HG03558 (cell line): Measurements from ENCODE around the gene FDPS.

Source experiments
- ATAC-seq: cut with Tn5 transposase; IDR thresholded peaks from one replicate; pipeline ENCODE4 v1.9.1; 2021; ENCODE audit warnings: moderate number of reproducible peaks; ENCODE audit not compliant: unreplicated experiment; ENCODE audit errors: extremely low read depth

The FDPS gene

DNA sequence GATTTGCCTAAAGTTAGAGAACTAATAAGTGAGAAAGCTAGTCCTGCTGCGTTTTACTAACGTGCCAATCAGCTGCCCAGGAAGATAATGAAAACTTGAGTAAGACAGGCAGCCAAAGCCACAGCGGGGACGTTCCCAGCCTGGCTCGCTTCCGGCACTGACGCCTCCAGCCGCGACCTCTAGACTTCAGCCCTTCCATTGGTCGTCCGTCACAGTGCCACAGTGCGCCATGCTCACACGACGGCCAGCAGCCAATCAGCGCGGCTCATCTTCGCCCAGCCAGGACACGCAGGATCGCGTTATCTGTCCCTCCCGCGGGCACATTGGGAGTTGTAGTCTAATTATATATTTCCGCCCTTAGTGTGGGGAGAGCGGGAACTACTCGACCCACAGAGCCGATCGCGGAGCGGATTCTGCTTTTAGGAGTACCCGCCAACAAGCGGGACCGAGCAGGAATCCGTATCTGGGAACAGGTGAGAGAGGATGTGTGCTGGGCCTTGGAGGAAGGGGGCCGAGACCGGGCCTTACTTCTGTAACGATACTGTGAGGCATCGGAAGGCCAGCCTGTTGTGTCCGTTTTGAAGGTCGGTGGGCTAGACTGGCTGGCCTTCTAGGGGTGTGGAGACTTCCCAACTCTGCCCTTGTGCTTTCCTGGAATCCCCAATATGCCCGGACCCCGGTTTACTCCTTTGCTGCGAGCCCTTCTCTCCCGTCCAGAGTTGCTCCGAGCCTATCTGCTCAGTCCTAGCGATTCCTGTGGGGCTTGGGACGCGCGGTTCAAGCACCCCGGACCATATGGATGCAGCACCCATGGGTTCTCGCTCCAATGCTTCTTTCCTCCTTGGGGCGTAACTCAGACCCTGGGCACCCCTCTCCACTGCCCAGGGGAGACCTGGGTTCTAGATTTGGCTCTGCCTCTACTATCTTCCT is at the start of gene FDPS:
Gene FDPS (plus strand): TSS at position 374 of the 930 bp plus-strand sequence. CDS start 924 bp downstream, outside the sequence.
- ATAC-seq: peak; percentile 78

- ATAC-seq: no peak
These were observed 48.4 kb upstream of the FDPS start for GRCh38 chr1:155260276-155260675.

- no peak for ATAC-seq
These were observed 47.2 kb upstream of the FDPS start for GRCh38 chr1:155261493-155261851.

DNA sequence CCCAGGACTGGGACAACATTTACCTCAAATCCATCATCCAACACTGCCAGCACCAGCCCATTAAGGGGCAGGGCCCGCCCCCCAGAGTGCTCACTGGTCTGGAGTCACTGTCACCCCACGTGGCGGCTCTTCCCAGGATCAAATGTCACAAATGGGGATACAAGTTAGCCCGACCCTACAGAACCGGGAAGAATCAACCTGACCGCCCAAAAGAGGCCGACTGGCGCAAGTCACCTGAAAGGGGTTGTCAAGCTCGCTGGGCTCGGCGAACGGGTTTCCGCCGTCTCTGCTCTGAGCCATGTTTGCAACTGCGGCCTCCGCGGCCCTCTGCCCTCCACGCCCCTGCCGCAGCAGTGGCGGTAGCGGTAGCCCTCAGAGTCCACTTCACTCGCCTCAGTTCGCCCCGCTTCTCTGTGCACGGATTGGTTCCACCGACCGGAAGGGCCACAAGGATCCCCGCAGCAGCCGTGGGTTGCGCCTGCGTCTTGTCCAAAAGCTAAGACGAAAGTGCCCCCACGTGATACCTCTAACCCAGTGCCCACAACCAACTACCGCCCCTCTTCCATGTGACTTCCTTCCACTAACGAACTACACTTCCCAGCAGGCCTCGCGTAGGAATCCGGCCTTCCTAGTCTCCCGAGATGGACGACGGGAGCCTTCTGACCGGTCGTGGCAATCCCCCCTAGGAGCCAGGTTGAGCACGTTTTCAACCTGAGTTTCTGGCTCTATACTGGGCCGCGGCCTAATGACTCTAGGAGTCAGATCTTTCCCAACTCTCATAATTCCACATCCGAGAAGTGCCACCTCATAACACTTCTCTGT is 46.6 kb upstream of the FDPS start, which contains the start of gene SCAMP3:
Gene SCAMP3 (minus strand): TSS at position 509 of the 822 bp plus-strand sequence. CDS start 209 bp downstream, at position 300.
- ATAC-seq: peak; percentile 56

GRCh38 chr1:155263067-155263466 is 45.6 kb upstream of the FDPS start:
- no peak for ATAC-seq

GRCh38 chr1:155266553-155266952 is 42.1 kb upstream of the FDPS start:
- ATAC-seq: no peak

DNA sequence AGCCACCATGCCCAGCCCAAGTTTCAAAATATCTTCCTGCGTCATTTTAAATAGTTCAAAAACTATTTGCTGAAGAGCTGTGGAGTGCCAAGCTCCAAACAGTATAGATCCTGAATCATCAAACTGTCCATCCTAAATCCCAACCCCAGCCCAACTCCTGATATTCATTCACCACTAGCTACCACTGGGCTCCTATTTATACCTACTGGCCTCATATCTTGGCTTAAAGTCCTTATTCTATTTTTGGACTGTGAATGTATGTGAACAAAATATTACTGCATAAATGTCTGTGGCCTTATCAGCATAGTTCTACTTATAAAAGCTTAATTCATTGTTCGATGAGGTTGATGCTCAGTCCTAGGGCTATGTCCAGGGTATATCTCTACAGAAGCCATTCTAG is 41.3 kb upstream of the FDPS start:
- no peak for ATAC-seq

DNA sequence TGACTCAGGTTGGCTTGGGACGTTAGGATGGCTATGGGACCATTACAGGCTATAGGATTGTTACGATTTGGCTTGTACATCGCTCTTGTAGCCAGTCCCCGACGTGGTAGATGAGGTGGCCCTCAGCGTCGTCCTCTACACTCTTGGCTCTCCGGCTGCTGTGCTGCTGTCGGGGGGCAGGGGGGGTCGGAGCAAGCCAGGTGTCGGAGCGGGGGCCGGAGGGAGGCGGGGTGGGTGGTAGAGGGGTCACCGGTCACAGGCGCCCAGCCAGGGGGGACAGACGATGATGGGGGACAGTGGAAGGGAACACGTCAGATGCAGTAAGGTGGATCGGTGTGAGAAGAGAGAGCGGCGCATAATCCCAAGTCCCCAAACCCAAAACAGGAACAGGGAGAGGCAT is 40.0 kb upstream of the FDPS start:
- ATAC-seq: no peak

GRCh38 chr1:155269381-155269780 is 39.3 kb upstream of the FDPS start:
- no peak for ATAC-seq

GRCh38 chr1:155272466-155273342 is 36.0 kb upstream of the FDPS start:
- ATAC-seq: peak; percentile 7

DNA sequence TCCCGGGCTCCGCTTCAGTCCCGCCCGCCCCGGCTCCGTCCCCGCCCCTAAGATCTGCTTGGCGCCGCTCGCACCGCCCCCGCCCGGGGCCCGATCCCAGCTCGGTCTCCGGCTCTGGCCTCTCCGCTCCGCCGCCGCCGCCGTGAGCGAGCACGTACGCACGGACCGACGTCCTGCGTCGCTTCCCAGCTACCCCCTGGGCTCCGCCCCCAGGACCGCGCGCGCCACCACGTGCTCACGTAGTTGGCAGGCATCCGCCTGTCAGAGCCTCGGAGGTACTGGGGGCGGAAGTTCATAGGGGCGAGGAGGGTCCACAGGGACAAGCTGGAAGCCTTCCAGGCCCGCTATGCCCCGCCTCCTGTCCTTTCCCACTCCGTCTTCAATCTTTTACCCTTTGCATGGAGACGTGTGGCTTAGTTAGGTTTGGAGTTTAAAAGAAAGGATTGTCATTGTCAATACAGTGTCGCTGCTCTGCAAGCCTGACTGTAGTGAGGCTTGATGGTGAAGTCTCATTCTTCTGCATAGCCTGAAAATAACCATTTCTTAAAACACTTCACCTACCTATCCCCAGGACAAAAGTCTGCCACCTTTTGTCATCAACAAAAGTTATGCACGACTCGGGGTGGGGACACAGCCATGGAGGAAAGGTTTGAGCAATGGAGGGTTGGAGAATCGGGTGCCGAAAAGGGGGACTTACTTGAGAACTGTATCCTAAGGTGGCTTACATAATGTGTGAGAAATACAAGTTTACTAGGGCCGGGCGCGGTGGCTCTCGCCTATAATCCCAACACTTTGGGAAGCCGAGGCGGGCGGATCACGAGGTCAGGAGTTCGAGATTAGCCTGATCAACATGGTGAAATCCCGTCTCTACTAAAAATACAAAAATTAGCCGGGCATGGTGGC is 35.1 kb upstream of the FDPS start, which contains the start of gene CLK2:
Gene CLK2 (minus strand): TSS at position 162 of the 903 bp plus-strand sequence. CDS start 2,527 bp downstream, outside the sequence.
- ATAC-seq: peak; percentile 55

DNA sequence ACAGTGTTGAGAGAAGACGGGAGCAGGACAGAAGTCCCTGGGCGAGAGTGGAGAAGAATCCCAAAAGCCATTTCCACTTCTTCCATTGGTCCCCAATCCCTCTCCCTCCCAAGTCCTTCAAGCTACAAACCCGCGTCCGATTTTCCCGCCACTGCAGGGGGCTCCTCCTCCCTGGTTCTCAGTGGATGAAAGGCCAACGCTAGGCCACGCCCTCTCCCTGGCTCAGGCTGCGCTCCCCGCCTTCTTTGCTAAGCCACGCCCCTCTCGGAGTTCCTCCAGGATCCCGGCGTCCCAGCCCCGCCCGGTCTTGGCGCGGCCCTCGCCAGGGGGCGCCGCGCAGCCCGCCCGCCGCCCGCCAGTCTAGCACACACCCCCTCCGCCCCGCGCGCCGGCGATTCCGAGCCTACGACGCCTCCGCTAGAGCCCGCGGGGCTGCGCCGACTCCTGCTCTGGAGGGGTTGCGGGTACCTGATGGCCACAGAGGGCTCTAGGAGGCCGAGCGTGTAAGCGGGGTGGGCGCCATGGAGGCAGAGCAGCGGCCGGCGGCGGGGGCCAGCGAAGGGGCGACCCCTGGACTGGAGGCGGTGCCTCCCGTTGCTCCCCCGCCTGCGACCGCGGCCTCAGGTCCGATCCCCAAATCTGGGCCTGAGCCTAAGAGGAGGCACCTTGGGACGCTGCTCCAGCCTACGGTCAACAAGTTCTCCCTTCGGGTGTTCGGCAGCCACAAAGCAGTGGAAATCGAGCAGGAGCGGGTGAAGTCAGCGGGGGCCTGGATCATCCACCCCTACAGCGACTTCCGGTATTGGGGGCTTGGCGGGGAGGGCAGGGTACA is 31.4 kb upstream of the FDPS start, which contains the start of gene HCN3:
Gene HCN3 (plus strand): TSS at position 394 of the 832 bp plus-strand sequence. CDS start 128 bp downstream, at position 522.
- no peak for ATAC-seq

DNA sequence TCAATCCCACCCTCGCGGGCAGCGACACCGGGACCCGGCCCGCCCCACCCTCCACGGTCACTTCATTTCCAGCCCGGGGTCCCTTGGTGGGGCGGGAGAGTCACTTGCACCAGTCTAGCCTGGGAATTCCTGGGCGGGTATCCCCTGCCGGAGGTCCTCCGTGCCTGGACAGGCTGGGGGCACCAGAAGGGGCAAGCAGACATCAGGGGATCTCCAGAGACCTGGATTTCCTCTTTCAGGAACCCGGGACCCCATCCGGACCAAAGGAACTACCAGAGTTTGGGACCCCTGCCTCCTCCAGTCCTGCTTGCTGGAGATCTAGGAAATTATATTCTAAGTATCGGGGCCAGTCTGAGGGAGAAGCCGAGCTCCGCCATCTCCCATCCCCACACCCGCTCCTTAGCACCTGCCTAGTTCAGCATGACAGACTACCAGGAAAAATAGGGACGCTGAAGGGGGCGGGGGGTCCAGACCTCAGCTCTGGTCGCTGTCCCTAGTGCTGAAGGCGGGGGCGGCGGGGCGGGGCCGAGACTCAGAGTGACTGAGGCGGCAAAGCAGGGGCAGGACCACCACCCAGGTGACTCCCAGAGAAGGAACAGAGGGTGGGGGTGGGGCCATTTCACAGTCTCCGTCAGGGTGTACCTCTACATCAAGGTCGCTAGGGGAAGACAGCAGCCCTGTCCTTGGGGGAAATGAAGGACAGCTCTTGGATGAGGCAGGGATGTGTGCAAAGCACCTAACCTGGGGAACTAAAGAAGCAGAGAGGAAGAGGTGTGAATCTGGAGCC is 30.6 kb upstream of the FDPS start:
- no peak for ATAC-seq

GRCh38 chr1:155278689-155279160 is 29.9 kb upstream of the FDPS start:
- no peak for ATAC-seq

GRCh38 chr1:155279268-155279667 is 29.4 kb upstream of the FDPS start:
- no peak for ATAC-seq

DNA sequence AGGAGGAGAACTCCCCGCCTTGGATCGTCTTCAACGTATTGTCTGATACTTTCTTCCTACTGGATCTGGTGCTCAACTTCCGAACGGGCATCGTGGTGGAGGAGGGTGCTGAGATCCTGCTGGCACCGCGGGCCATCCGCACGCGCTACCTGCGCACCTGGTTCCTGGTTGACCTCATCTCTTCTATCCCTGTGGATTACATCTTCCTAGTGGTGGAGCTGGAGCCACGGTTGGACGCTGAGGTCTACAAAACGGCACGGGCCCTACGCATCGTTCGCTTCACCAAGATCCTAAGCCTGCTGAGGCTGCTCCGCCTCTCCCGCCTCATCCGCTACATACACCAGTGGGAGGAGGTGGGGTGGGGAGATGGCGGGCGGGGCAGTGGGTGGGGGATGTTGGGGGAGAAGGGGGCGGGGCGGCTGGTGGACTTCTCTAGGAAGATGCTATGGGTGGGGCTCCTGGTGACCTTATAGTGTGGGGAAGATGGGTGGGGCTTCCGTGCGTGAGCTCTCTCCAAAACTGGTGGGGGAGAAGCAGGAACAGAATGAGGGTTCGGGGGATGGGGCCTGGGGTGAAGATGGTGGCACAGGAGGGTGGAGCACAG is 26.1 kb upstream of the FDPS start:
- no peak for ATAC-seq

GRCh38 chr1:155284476-155284875 is 24.2 kb upstream of the FDPS start:
- no peak for ATAC-seq
